ENCODE data around the gene GALNT16. TPM values are rescaled to one million over a fixed set of nuclear protein-coding genes. Genes with fewer than 3 reads are reported as not detected.

The GALNT16 gene
- total RNA-seq, 1 donor from 2014 or later: 1.6 TPM

- DNase-seq (ENCODE audit: low spot score): no peak
Measured at GRCh38 chr14:69404883-69405282, 144.9 kb downstream of the GALNT16 start.

- DNase-seq (ENCODE audit: low spot score): no peak
Measured at GRCh38 chr14:69405762-69406161, 145.8 kb downstream of the GALNT16 start.

Other genes starting within 250 kb of the GALNT16 start
- gene DCAF5, start 107.0 kb upstream of the GALNT16 start, total RNA-seq: 58.6 TPM
- 21.0 TPM for gene EXD2, start 68.7 kb upstream of the GALNT16 start, total RNA-seq
- gene ERH, start 138.1 kb downstream of the GALNT16 start, total RNA-seq: 219 TPM
- gene SLC39A9, start 138.5 kb downstream of the GALNT16 start, total RNA-seq: 66.4 TPM
- gene PLEKHD1, start 224.6 kb downstream of the GALNT16 start, total RNA-seq: 0.10 TPM

Data from ureter (tissue), 1 donor.